Measurements from ENCODE around the gene PIGK. TPM values are rescaled to one million over a fixed set of nuclear protein-coding genes. Genes with fewer than 3 reads are reported as not detected.

The PIGK gene
- total RNA-seq, 1 donor from 2014 or later, result 21.9 TPM

GRCh38 chr1:77232829-77233228, 13.6 kb upstream of the PIGK start:
- Mint-ChIP-seq H3K36me3 (no peaks in the 10 kb centered on the region), H3K4me3 (no peak overlapping the region), H3K9me3 (no peaks in the 10 kb centered on the region), H3K27ac (no peak overlapping the region), H3K27me3 (no peaks in the 10 kb centered on the region), H3K4me1 (ENCODE audit: unreplicated experiment) (no peaks in the 10 kb centered on the region)
- no peak for DNase-seq (ENCODE audit: extremely low spot score, unreplicated experiment)
- TF ChIP-seq CTCF (conservative IDR thresholded peaks at IDR 0.05), result no peak

GRCh38 chr1:77230051-77230450, 10.8 kb upstream of the PIGK start:
- H3K4me3 Mint-ChIP-seq, result no peak overlapping the region
- TF ChIP-seq CTCF (conservative IDR thresholded peaks at IDR 0.05), result no peak
- H3K27ac Mint-ChIP-seq, result no peak overlapping the region
- H3K4me1 Mint-ChIP-seq (ENCODE audit: unreplicated experiment), result no peaks in the 10 kb centered on the region
- no peaks in the 10 kb centered on the region for H3K36me3 Mint-ChIP-seq
- no peak for DNase-seq (ENCODE audit: extremely low spot score, unreplicated experiment)
- H3K9me3 Mint-ChIP-seq, result no peaks in the 10 kb centered on the region
- H3K27me3 Mint-ChIP-seq, result no peaks in the 10 kb centered on the region

- no peak for TF ChIP-seq CTCF (conservative IDR thresholded peaks at IDR 0.05)
- Mint-ChIP-seq H3K27ac (no peak overlapping the region), H3K36me3 (no peaks in the 10 kb centered on the region), H3K27me3 (no peaks in the 10 kb centered on the region), H3K4me3 (no peak overlapping the region), H3K9me3 (no peaks in the 10 kb centered on the region), H3K4me1 (ENCODE audit: unreplicated experiment) (no peaks in the 10 kb centered on the region)
- DNase-seq (ENCODE audit: extremely low spot score, unreplicated experiment), result no peak
These were observed 9.6 kb upstream of the PIGK start for GRCh38 chr1:77228836-77229235.

GRCh38 chr1:77227381-77227780, 8.2 kb upstream of the PIGK start:
- H3K4me3 Mint-ChIP-seq, result no peak overlapping the region
- H3K27me3 Mint-ChIP-seq, result no peaks in the 10 kb centered on the region
- H3K36me3 Mint-ChIP-seq, result peaks cover 9% of the 10 kb centered on the region
- no peak overlapping the region for H3K27ac Mint-ChIP-seq
- H3K9me3 Mint-ChIP-seq, result no peaks in the 10 kb centered on the region
- TF ChIP-seq CTCF (conservative IDR thresholded peaks at IDR 0.05), result no peak
- no peaks in the 10 kb centered on the region for H3K4me1 Mint-ChIP-seq (ENCODE audit: unreplicated experiment)
- DNase-seq (ENCODE audit: extremely low spot score, unreplicated experiment), result no peak

GRCh38 chr1:77222496-77222895, 3.3 kb upstream of the PIGK start:
- Mint-ChIP-seq H3K27ac (no peak overlapping the region), H3K27me3 (no peaks in the 10 kb centered on the region), H3K4me3 (no peak overlapping the region), H3K4me1 (ENCODE audit: unreplicated experiment) (peaks cover 8% of the 10 kb centered on the region), H3K36me3 (peaks cover 18% of the 10 kb centered on the region), H3K9me3 (no peaks in the 10 kb centered on the region)
- DNase-seq (ENCODE audit: extremely low spot score, unreplicated experiment), result no peak
- TF ChIP-seq CTCF (conservative IDR thresholded peaks at IDR 0.05), result no peak
